K562 (cell line): ENCODE data around the gene EIF1AY. TPM values are rescaled to one million over a fixed set of nuclear protein-coding genes. Genes with fewer than 3 reads are reported as not detected.

Experiments
- ATAC-seq: fragments of 200-7000 bp; cut with Tn5 transposase; 3 replicates; pipeline ENCODE4 v1.9.1; 2020; ENCODE audit warnings: moderate library complexity
- BruUV-seq: library from RNA; stranded (reverse); fragments of 400-500 nt; replicated peaks from 2 replicates; lab custom pipeline; 2021; lab: Mats Ljungman, UMichigan
- CTCF ChIA-PET: fragments of 300-600 bp; formaldehyde crosslinking; extraction: SDS; loops from one replicate; lab custom pipeline; 2021; ENCODE audit warnings: low intra/inter-chr PET ratio; lab: Yijun Ruan, JAX
- POLR2A ChIA-PET: fragments of 300-600, 350-650 bp; sonication (Branson Sonifier 250); formaldehyde crosslinking; extraction: SDS; loops from one replicate; lab custom pipeline; 2021; ENCODE audit warnings: antibody characterized with exemption, inconsistent platforms; lab: Yijun Ruan, JAX
- DNase-seq, 4 experiments: peaks; one replicate each; pipeline versions ENCODE4 v3.0.0 to v3.0.0-alpha.2; 2011 to 2018; ENCODE audit warnings: low spot score in 3 of 4, mixed read lengths in 3 of 4; ENCODE audit errors: extremely low read depth in 1 of 4
- FAIRE-seq: peaks from 2 replicates; lab custom pipeline; 2011; peaks lifted over from hg19 to GRCh38; lab: Jason Lieb, UNC
- H2AFZ ChIP-seq: 2 replicates; pipeline ENCODE4 v1.6.0; 2011; ENCODE audit warnings: low read depth, low read length, control low read depth, inconsistent platforms
- H3K27ac ChIP-seq: fragments of 200-600 bp; 3 replicates; pipeline ENCODE4 v1.8.0; 2011; ENCODE audit warnings: low read depth, mild to moderate bottlenecking, control low read depth, inconsistent platforms, low read length, moderate library complexity, mixed read lengths; ENCODE audit errors: extremely low read depth
- H3K27me3 ChIP-seq, 2 experiments: fragments of 300-600 bp in 1 of 2; 2 replicates in 1 of 2; 3 replicates in 1 of 2; pipeline versions ENCODE4 v1.6.0 to v1.8.0; 2011; ENCODE audit warnings: inconsistent platforms in 2 of 2, low read length in 2 of 2, mild to moderate bottlenecking in 1 of 2, mixed read lengths in 1 of 2, moderate library complexity in 1 of 2; ENCODE audit not compliant: control insufficient read depth in 2 of 2, insufficient read depth in 2 of 2
- H3K36me3 ChIP-seq: fragments of 300-600 bp; 3 replicates; pipeline ENCODE4 v1.8.0; 2011; ENCODE audit warnings: mild to moderate bottlenecking, low read length, inconsistent platforms; ENCODE audit not compliant: control insufficient read depth, insufficient read depth
- H3K4me1 ChIP-seq, 2 experiments: fragments of 200-600 bp in 1 of 2; replicated peaks in 1 of 2; 2 replicates in 1 of 2; 3 replicates in 1 of 2; pipeline versions ENCODE4 v1.5.1 to v1.8.0; 2011; ENCODE audit warnings: inconsistent platforms in 2 of 2, low read length in 2 of 2, mild to moderate bottlenecking in 1 of 2, mixed read lengths in 1 of 2, moderate library complexity in 1 of 2; ENCODE audit not compliant: control insufficient read depth in 2 of 2, insufficient read depth in 2 of 2
- H3K4me2 ChIP-seq: 2 replicates; pipeline ENCODE4 v1.6.1; 2011; ENCODE audit warnings: low read length, control low read depth, inconsistent platforms, mixed read lengths; ENCODE audit not compliant: insufficient read depth
- H3K4me3 ChIP-seq: fragments of 200-600 bp; sonication (generic), shearing (Covaris generic); 2 replicates; pipeline ENCODE4 v1.5.1; 2016; ENCODE audit warnings: control low read depth, inconsistent platforms
- H3K79me2 ChIP-seq: fragments of 200-600 bp; 3 replicates; pipeline ENCODE4 v1.8.0; 2011; ENCODE audit warnings: low read length, inconsistent platforms; ENCODE audit not compliant: control insufficient read depth, insufficient read depth
- H3K9ac ChIP-seq, 2 experiments: 2 replicates each; pipeline versions ENCODE4 v1.6.0 to v1.6.1; 2011; ENCODE audit warnings: low read depth in 2 of 2, low read length in 2 of 2, control low read depth in 1 of 2, inconsistent platforms in 1 of 2, mild to moderate bottlenecking in 1 of 2, mixed read lengths in 1 of 2; ENCODE audit not compliant: insufficient read depth in 1 of 2
- H3K9me1 ChIP-seq: one replicate; pipeline ENCODE4 v1.6.0; 2011; ENCODE audit warnings: inconsistent platforms, mild to moderate bottlenecking, low read length, moderate library complexity; ENCODE audit not compliant: control insufficient read depth, insufficient read depth
- H3K9me3 ChIP-seq: replicated peaks from 2 replicates; pipeline ENCODE4 v1.5.1; 2011; ENCODE audit warnings: low read depth, low read length, inconsistent platforms; ENCODE audit not compliant: control insufficient read depth, insufficient read depth
- H4K20me1 ChIP-seq: replicated peaks from 2 replicates; pipeline ENCODE4 v1.6.1; 2011; ENCODE audit warnings: low read length, inconsistent platforms, mixed read lengths; ENCODE audit not compliant: control insufficient read depth, insufficient read depth
- DLX4 ChIP-seq: fragments of 250-450 bp; sonication (Bioruptor Pico); IDR thresholded peaks from 2 replicates; pipeline ENCODE4 v1.6.1; 2021; ENCODE audit warnings: mild to moderate bottlenecking
- FOXO4 ChIP-seq: fragments of 450-650 bp; formaldehyde crosslinking; IDR thresholded peaks from 2 replicates; pipeline ENCODE4 v1.4.0; 2020; ENCODE audit warnings: mild to moderate bottlenecking, moderate library complexity
- HOMEZ ChIP-seq: fragments of 250-450 bp; sonication (Bioruptor Pico); IDR thresholded peaks from 2 replicates; pipeline ENCODE4 v1.4.0; 2020; ENCODE audit warnings: mild to moderate bottlenecking, moderate library complexity
- MCM3 ChIP-seq: fragments of 450-650 bp; IDR thresholded peaks from 2 replicates; pipeline ENCODE4 v1.6.1; 2016
- SMARCE1 ChIP-seq: fragments of 450-650 bp; IDR thresholded peaks from 2 replicates; pipeline ENCODE4 v1.7.1; 2016; ENCODE audit warnings: mild to moderate bottlenecking
- whole genome bisulfite sequencing: fragments of 100-300 bp; shearing (Covaris generic); methylation state at CpG from one replicate; pipeline ENCODE4 v1.1.6; 2016; ENCODE audit warnings: low coverage, mixed read lengths; ENCODE audit not compliant: insufficient coverage; ENCODE audit errors: missing lambda C conversion rate; 5-methylcytosine and 5-hydroxymethylcytosine counted together
- in situ Hi-C: fragments of 300-500 bp; cut with MboI; formaldehyde crosslinking; loops from 4 replicates; pipeline ENCODE4 v1.15.0; 2018; ENCODE audit warnings: inconsistent platforms, mixed read lengths
- intact Hi-C: fragments of 100-400 bp; cut with micrococcal nuclease; formaldehyde crosslinking; loops from 2 replicates; pipeline ENCODE4 v1.14.2; 2022
- polyA plus RNA-seq, 8 experiments: library from polyadenylated mRNA; depleted of rRNA in 4 of 8; stranded (reverse) in 5 of 8; unstranded in 3 of 8; fragments of >200 nt; fragmentation: Nextera tagmentation in 2 of 8; fragmentation: Illumina TruSeq in 1 of 8; extraction: Ambion mirVana in 2 of 8; extraction: Trizol in 1 of 8; gene quantifications; 2 replicates each; pipeline versions ENCODE4 v1.2.1 to v1.2.3, GENCODE V29; 2011 to 2014; ENCODE audit warnings: inconsistent platforms in 1 of 8, missing spikeins in 1 of 8
- total RNA-seq, 7 experiments: library from RNA; depleted of rRNA in 6 of 7; stranded (reverse); fragments of >200 nt in 6 of 7; fragmentation: Illumina TruSeq in 2 of 7; extraction: Trizol in 2 of 7; gene quantifications; 2 replicates each; pipeline versions ENCODE4 v1.2.1 to v1.2.3, GENCODE V29; 2011 to 2021; ENCODE audit warnings: low replicate concordance in 1 of 7

EIF1AY gene
- total and polyA plus RNA-seq, 9 of the 15 experiments (the other 6 are each of a cell fraction or from before 2014, with no cell fraction given) = not detected

GRCh38 chrY:20576506-20576905 is 930 bp downstream of the EIF1AY start:
- intact Hi-C loops = no loop called here
- TF ChIP-seq DLX4 (no peak), MCM3 (no peak), FOXO4 (CRISPR knock-in tag) (no peak), HOMEZ (CRISPR knock-in tag) (no peak), SMARCE1 (no peak)
- no peaks in the 10 kb centered on the region for H3K9me3 ChIP-seq
- BruUV-seq = no TSS peak
- no peaks in the 10 kb centered on the region for H3K4me1 ChIP-seq
- H3K27me3 ChIP-seq = no peaks in the 10 kb centered on the region
- H3K9ac ChIP-seq = no peak overlapping the region
- DNase-seq = no peak
- no peak overlapping the region for H2AFZ ChIP-seq
- ChIA-PET CTCF (no interaction called here), POLR2A (no interaction called here)
- H3K79me2 ChIP-seq = no peaks in the 10 kb centered on the region
- H3K9me1 ChIP-seq = no peaks in the 10 kb centered on the region
- WGBS = no CpG with 5 or more reads among the region's 5 CpGs
- no peaks in the 10 kb centered on the region for H3K36me3 ChIP-seq
- FAIRE-seq = no peak
- H4K20me1 ChIP-seq = no peaks in the 10 kb centered on the region
- no peak overlapping the region for H3K27ac ChIP-seq
- in situ Hi-C loops = no loop called here
- ATAC-seq = no peak
- no peak overlapping the region for H3K4me2 ChIP-seq
- H3K4me3 ChIP-seq = no peak overlapping the region
